HG03280 (cell line): ENCODE data around the gene ABCD1.
A peak's percentile ranks its signal among the peaks of the same experiment; 100 is the strongest.
"Not testable (repeated sequence)": the region's sequence is repeated elsewhere in the genome, so short reads cannot be mapped to it uniquely, and the experiment has no call there.

ENCODE experiments used
- ATAC-seq: cut with Tn5 transposase; IDR thresholded peaks from one replicate; pipeline ENCODE4 v1.9.1; 2021; ENCODE audit warnings: mild to moderate bottlenecking, moderate library complexity; ENCODE audit not compliant: unreplicated experiment

The ABCD1 gene

DNA sequence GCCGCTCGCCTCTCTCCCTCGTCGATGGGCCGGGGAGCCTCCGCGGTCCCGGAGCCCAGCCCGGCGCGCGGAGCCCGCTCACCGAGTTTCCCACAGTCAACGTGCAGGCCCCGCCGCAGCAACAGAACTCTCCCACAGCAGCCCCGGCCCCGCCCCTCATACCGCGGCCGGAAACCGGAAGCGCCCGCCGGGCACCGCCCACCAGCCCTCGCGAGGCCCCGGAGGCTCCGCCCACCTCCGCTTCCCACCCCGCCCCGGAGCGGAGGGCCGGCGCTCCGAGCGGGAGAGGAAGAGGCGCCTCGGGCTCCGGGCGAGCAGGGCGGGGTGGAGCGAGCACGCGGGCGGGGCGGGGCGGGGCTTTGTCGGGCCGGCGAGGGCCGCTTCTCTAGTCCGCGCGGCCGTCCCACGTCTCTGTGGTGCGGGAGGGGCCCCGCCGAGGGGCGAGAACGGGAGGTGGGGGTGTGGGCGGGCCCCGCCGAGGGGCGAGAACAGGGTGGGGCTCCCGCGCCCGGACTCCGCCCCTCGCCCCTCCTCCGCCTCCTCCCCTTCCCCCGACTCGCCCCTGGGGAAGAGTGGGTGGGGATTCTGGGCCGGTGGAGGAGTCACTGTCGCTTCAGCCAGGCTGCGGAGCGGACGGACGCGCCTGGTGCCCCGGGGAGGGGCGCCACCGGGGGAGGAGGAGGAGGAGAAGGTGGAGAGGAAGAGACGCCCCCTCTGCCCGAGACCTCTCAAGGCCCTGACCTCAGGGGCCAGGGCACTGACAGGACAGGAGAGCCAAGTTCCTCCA, at the start of gene ABCD1, which contains the start of gene BCAP31:
TSS of gene ABCD1 (plus strand) at position 605 of the 787 bp plus-strand sequence. CDS start 411 bp downstream, outside the sequence.
TSS of gene BCAP31 (minus strand) at position 136 of the 787 bp plus-strand sequence. CDS start 1,143 bp downstream, outside the sequence.
- peak; percentile 62 for ATAC-seq

DNA sequence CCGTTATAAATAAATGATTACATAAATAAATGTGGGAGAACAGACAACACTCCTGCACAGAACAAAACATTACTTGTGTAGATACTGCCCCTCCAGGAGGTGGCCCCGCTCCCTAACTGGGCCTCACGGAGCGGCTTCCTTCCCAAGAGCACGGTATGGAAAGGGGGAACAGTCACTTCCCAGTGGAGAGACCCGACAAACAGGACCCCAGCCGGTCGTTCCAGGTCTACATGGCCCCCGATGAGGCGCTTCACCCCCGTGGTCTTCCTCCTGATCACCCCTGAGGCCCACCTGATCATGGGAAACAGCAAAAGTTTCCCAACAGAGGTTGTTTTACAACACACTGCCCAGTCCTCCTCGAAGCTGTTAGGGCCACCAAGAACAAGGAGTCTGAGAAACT, 43.5 kb upstream of the ABCD1 start:
- ATAC-seq = no peak

DNA sequence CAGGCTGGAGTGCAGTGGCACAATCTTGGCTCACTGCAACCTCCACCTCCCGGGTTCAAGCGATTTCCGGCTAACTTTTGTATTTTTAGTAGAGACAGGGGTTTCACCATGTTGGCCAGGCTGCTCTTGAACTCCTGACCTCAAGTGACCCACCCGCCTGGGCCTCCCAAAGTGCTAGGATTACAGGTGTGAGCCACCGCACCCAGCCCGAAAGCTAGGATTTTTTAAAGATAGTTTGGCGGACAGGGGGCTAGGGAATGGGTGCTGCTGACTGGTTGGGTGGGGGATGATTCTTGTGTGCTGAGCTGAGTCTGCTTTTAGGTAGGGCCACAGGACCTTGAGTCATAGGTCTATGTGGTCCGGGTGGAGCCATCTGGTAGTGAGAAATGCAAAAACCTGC, 41.2 kb upstream of the ABCD1 start:
- ATAC-seq = not testable (repeated sequence)

DNA sequence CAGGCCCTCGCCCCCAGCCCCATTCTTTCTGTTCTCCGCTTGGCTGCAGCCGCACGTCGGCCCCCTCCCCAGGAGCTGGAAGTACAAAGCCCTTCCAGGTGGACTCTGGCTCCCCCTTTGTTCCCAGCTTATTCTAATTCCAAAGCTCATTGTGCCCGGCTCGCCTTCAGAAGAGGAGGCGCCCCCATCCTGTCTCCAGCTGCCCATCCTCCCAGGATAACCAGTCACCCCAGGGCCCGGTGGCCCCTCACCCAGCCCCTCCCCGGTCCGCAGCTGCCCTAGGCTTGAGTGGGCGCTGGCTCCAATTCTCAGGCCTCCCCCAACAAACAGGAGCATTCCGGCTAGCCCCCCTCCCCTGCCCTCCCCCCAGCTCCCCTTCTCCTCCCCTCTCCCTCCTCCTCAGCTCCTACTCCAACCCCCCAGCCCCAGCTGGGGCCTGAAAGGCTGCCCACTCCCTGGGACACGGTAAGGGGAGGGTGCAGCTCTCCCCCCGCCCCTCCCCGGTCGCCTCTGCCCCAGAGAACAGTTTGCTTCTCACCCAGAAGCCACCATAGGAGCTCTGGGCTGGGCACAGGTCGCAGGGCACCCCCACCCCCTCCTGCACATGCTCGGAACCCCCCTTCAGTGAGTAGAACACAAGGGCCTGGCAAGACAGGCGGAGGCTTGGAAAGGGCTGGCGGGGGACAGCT, 40.0 kb upstream of the ABCD1 start:
- ATAC-seq = no peak

DNA sequence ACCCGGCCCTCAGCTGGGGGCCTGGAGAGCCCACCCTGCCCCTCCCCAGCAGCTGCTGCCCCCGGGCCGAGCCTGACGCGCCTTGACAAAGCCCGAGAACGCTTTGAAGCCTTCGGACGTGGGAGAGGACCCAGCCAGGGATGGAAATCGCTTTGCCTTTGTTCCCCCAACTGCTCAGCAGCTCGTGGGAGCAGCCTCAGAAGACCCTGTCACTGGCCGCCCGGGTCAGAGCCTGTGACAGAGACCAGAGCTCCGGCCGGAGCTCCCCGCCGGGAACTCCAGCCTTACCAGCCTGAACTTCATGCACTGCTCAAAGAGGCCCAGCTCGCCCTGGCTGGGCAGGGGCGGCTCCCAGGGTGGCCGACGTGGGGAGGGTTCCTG, 39.5 kb upstream of the ABCD1 start:
- no peak for ATAC-seq

DNA sequence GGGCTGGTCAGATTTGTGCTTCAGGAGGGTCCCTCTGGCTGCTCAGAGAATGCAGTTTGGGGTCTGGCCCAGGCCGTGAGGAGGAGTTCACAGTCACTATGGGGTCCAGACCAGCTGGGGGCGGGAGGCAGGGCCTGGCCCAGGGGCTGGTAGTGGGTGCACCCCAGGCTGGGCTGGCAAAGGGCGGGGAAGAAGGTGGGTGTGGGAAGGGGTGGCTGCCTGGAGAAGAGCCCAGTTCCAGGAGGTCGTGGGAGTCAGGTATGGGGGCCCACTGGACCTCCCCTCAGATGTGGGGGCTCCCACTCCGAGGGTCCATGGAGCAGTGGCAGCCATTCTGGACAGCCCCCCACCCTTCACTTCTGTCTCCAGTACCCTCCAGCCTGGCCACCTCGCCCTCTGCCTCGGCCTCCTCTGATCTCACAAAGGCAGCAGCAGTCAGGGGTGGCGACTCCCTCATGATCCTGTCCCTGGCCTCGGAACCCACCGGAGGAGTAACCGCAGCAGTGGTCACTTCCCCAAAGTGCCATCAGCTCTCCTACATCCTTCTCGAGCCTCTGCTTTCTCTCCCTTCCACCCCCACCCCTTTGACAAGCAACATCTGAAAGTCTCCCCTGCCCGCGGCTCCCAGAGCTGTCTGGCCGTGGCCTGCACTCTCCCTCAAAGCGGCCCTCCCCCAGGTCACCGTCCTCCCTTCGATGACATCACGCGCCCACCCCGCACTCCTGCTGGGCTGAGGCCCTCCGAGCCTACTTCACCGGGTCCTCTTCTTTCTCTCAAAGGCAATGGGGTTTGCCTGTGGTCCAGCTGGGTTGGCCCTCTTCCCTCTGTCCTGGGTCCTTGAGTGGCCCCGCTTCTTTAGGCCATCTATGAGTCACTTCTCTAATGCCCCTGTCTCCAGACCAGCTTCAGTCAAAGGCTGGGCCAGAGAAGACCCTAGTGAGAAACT, 38.6 kb upstream of the ABCD1 start:
- ATAC-seq = no peak

DNA sequence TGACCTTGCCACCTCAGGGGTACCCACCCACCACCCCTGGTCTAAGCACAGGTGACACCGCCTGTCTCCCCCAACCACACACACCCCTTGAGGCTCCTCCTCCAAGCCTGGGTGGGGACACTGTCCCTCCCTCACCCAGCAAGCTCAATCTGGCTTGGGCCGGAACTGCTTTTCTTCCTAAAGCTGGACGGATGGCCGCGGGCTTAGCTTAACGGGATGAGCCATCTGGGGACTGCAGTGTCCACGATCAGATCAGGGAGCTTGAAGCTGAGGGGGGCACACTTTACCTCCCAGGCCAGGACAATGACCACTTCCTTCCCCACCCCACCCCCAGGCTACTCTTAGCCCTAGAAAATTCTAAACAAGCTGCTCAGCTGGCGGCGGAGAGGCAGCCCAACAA, 37.9 kb upstream of the ABCD1 start:
- no peak for ATAC-seq

DNA sequence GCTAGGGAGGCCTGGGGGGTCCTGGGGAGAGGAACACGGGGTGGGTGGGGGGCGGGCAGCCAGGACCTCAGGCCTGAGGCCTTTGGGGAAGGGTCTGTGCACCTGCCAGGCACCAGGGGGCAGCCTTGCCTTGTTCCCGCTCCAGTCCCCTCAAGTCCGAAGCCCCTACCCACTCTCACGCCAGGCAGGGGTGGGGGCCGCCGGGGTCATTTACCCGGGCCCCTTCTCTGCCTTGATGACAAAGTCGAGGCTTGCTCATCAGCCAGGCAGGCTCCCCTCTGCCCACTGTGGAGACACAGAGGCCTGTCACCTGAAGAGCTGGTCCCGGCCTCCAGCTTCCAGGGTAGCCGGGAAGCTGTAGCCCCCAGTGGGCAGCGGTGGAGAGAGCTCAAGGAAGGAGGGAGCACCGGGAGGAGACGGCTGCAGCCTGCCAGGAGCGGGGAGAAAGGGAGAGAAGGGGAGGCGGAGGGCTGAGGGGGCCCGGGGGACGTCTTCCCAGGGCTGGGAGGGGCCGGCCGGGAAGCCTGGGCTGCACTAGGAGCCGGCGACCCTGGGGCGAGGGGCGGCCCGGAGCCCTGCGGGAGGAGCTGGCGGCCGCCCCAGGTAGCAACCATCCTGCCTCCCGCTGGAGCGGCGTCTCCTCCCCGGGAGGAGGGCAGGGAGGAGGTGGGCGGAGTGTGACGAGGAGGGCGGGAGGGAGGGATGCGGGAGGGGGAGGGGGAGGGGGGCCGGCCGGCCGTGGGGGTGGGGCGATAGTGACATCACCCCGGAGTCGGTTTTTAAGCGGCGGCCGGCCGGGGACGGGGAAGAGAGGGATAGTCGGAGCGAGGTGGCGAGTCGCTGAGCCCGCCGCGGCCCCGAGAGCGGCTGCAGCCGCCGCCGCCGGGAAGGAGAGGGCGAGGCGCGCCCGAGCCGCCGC, 37.3 kb upstream of the ABCD1 start, which contains the start of gene SLC6A8:
TSS of gene SLC6A8 (plus strand) at position 806 of the 919 bp plus-strand sequence. CDS start 649 bp downstream, outside the sequence.
- no peak for ATAC-seq

DNA sequence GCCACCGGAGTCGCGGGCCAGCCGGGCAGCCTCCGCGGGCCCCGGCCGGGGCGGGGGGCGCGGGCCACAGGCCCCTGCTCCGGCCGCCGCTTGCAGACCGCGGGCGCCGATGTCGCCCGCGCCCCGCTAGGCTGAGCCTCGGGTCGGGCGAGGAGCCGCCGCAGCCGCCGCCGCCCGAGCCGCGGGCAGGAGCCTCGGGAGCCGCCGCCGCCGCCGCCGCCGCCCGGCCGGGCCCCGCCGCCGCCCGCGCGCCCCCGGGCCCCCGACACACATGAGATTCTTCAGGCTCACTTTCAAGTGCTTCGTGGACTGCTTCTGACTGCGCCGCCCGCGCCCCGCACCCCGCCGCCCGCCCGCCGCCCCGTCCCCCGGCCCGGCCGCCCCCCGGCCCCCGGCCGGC, 36.6 kb upstream of the ABCD1 start:
- ATAC-seq = no peak

DNA sequence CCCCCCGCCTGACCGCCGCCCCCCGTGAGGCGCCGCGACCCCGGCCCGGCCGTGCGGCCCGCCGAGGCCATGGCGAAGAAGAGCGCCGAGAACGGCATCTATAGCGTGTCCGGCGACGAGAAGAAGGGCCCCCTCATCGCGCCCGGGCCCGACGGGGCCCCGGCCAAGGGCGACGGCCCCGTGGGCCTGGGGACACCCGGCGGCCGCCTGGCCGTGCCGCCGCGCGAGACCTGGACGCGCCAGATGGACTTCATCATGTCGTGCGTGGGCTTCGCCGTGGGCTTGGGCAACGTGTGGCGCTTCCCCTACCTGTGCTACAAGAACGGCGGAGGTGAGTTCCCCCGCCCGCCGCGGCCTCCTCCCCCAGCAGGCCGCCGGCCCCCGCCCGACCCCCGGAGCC, 36.1 kb upstream of the ABCD1 start:
- ATAC-seq = no peak

DNA sequence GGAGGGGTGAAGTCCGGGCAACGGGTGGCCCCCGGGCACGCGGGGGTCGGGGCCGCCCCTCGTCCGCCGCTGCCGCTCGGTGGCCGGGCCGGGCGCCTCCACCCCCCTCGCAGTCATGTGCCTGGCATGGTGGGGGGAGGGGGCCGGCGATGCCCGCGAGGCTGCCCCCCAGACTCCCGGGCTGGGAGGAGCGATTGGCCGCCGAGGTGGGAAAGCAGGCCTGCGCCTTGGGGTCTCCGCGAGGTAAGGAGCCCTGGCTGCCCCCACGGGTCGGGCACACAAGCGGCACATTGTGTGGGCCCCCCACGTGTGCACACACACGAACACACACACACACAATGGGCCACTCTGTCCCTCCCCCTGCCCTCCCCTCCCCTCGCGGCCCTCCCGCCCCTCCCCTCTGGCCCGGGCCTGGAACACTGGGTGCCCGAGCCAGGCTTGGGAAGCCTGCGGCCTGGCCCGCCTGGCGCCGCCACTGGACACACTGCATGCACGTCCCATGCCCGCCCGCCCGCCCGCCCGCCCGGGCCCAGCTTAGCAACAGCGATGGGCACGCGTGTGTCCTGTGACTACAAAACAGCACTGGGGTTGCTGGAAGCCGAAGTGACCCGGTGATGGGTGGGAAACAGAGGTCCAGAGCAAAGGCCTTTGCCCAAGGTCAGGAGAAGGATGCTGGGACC, 35.6 kb upstream of the ABCD1 start:
- ATAC-seq = no peak

DNA sequence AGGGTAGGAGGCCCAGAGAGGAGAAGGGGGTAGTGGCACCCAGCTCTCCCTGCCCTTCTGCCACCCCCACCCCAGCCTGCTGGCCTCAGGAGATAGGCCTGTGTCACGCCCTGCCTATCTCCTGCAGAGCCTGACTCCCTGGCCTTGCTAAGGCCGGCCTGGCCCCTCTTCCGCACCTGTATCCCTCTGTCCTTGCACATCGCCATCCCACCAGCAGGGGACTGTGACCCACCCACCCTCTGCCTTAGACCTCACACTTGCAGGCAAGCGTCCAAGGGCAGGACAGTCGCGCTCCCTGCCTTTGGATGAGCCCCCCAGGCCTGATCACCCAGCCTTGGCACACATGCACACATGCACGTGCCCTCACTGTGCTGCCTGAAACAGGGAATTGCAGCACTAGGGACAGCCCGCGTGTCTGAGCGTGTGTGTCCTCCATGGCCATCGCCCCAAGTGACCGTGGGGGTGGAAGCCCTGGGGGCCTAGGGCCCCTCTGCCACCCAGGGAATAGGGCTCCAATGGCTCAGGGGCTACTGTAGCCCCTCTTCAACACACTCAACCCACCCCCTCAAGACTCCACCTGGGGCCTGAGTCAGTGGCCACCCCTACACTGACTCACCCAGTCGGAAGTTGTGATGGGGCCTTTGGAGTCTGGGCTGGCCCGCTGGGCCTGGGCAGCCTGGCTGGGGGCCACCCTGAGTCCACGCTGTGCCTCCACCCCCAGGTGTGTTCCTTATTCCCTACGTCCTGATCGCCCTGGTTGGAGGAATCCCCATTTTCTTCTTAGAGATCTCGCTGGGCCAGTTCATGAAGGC, 34.8 kb upstream of the ABCD1 start:
- no peak for ATAC-seq

DNA sequence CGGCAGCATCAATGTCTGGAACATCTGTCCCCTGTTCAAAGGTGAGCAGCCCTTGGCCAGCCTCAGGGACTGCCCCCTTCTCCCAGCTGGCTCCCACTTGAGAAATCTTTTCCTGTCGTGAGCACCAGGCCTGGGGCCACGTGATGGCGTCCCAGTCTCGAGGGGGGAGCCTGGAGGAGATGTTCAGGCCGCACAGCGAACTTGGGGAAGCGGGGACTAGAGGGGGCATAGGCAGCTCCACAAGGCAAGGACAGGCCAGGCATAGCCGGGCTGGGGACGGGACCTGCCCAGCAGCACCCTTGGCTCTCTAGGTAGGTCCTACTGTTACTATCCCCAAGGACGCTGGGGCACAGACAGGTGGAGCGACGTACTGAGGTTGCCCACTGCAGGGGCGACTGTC, 34.2 kb upstream of the ABCD1 start:
- ATAC-seq = no peak

DNA sequence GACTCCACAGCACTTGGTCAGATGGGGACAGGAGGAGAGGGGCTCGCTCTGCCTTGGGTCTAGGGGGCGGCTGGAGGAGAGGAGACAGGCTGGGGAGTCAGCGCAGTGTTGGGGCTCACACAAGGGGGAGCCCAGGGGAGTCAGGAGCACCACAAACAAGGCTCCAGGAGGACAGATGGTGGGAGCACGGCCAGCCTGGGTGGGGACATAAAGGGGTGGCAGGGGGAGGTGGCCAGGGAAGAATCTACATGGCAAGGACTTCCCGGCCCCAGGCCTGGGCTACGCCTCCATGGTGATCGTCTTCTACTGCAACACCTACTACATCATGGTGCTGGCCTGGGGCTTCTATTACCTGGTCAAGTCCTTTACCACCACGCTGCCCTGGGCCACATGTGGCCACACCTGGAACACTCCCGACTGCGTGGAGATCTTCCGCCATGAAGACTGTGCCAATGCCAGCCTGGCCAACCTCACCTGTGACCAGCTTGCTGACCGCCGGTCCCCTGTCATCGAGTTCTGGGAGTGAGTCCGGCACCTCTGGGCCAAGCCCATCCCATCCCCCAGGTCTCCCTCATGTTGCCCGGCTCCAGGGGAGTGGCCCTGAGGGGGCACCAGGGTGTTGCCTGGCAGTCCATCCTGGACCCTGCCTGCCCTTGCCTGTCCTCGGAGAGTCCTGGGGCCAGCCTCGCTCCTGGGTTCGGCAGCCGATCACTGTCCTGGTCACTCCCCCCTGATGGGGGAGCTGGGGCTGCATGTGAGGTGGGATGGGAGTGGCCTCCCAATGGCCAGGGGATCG, 33.4 kb upstream of the ABCD1 start:
- ATAC-seq = not testable (repeated sequence)

DNA sequence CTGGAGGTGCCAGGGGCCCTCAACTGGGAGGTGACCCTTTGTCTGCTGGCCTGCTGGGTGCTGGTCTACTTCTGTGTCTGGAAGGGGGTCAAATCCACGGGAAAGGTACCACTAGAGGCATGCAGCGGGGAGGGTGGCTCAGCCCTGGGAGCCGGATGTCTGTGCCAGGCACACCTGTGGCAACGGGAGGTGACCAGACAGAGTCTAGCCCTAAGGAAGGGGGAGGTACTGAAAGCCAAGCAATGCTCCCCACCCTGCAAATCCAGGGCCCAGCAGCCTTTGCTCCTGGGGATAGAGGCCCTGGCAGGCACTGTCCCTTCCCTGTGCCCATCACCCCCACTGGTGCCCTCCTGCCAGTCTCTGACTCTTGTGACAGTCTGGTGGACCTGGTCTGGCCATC, 32.7 kb upstream of the ABCD1 start:
- ATAC-seq = no peak

DNA sequence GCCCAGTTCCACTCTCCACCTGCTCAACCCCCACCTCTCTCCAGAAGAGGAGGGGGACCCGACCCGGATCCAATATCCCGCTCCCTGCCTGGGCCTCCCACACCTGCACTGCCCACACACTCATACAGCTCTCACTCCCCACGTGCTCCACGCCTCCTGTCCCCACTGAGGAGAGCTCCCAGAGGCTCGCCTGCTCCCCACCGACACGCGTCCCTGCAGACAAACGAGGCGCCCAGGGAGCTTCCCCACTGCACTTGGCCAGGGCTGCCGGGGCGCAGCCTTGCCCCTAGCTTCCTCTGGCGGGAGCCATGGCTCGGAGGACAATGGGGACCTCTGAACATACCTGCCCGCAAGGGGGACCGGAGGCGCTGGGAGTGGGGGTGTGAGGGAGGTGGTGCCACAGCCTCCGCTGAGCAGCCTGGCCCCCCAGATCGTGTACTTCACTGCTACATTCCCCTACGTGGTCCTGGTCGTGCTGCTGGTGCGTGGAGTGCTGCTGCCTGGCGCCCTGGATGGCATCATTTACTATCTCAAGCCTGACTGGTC, 32.0 kb upstream of the ABCD1 start:
- ATAC-seq = no peak
